CD14-positive monocyte (primary cell): Measurements from ENCODE around the gene C12orf56. TPM values are rescaled to one million over a fixed set of nuclear protein-coding genes. Genes with fewer than 3 reads are reported as not detected.

ENCODE experiments used
- DNase-seq, 3 donors: peaks; one replicate each; pipeline ENCODE4 v3.0.0-alpha.2; 2011 to 2022
- H2AFZ ChIP-seq: 2 replicates; pipeline ENCODE4 v1.6.0; 2012; ENCODE audit warnings: mild to moderate bottlenecking, low read depth, low read length, inconsistent platforms; ENCODE audit not compliant: insufficient read depth, poor library complexity, severe bottlenecking
- H3K27ac ChIP-seq, 2 donors: 1 replicate in 1 of 2; 2 replicates in 1 of 2; pipeline ENCODE4 v1.5.1; 2012 to 2013; ENCODE audit warnings: low read length in 2 of 2, control low read depth in 1 of 2, inconsistent platforms in 1 of 2, low read depth in 1 of 2, mild to moderate bottlenecking in 1 of 2
- H3K27me3 ChIP-seq, 2 donors: one replicate each; pipeline versions ENCODE4 v1.6.0 to v1.6.1; 2011 to 2013; ENCODE audit warnings: low read length in 2 of 2; ENCODE audit not compliant: control insufficient read depth in 2 of 2, insufficient read depth in 2 of 2
- H3K36me3 ChIP-seq, 2 donors: replicated peaks in 1 of 2; 1 replicate in 1 of 2; 2 replicates in 1 of 2; pipeline versions ENCODE4 v1.5.1 to v1.6.1; 2012 to 2013; ENCODE audit warnings: low read length in 2 of 2, control low read depth in 1 of 2, inconsistent platforms in 1 of 2, mild to moderate bottlenecking in 1 of 2; ENCODE audit not compliant: insufficient read depth in 2 of 2, control insufficient read depth in 1 of 2
- H3K4me1 ChIP-seq, 2 donors: 1 replicate in 1 of 2; 2 replicates in 1 of 2; pipeline versions ENCODE4 v1.5.1 to v1.6.1; 2012 to 2013; ENCODE audit warnings: low read length in 2 of 2, control low read depth in 1 of 2, inconsistent platforms in 1 of 2, mild to moderate bottlenecking in 1 of 2, moderate library complexity in 1 of 2; ENCODE audit not compliant: insufficient read depth in 2 of 2, control insufficient read depth in 1 of 2
- H3K4me2 ChIP-seq: replicated peaks from 2 replicates; pipeline ENCODE3; 2012; ENCODE audit warnings: low read length, moderate library complexity, mild to moderate bottlenecking; ENCODE audit not compliant: poor library complexity, severe bottlenecking; ENCODE audit errors: extremely low read depth
- H3K4me3 ChIP-seq, 3 experiments: fragments of 200-600 bp in 1 of 3; sonication (generic) in 1 of 3; replicated peaks in 1 of 3; 1 replicate in 2 of 3; 2 replicates in 1 of 3; pipeline ENCODE4 v1.5.1; 2011 to 2013; ENCODE audit warnings: low read length in 3 of 3, mild to moderate bottlenecking in 3 of 3, control low read depth in 2 of 3, low read depth in 2 of 3, inconsistent platforms in 1 of 3, moderate library complexity in 1 of 3
- H3K79me2 ChIP-seq: 2 replicates; pipeline ENCODE4 v1.6.0; 2012; ENCODE audit warnings: mild to moderate bottlenecking, control low read depth, inconsistent platforms, low read length, moderate library complexity; ENCODE audit not compliant: insufficient read depth
- H3K9ac ChIP-seq: 2 replicates; pipeline ENCODE4 v1.6.0; 2017; ENCODE audit warnings: low read length, mild to moderate bottlenecking; ENCODE audit not compliant: insufficient read depth, poor library complexity, severe bottlenecking
- H3K9me3 ChIP-seq, 2 donors: replicated peaks in 1 of 2; 1 replicate in 1 of 2; 2 replicates in 1 of 2; pipeline versions ENCODE4 v1.5.1 to v1.6.1; 2012 to 2013; ENCODE audit warnings: low read length in 2 of 2, control low read depth in 1 of 2; ENCODE audit not compliant: control insufficient read depth in 1 of 2, insufficient read depth in 1 of 2
- H4K20me1 ChIP-seq: 2 replicates; pipeline ENCODE4 v1.6.0; 2012; ENCODE audit warnings: mild to moderate bottlenecking, low read length, control low read depth, moderate library complexity; ENCODE audit not compliant: insufficient read depth
- H3K27ac Mint-ChIP-seq, 7 donors: one replicate each; pipeline ENCODE4 v1.8.0; 2020; ENCODE audit warnings: mild to moderate bottlenecking in 7 of 7, mixed read lengths in 7 of 7, moderate library complexity in 6 of 7, inconsistent platforms in 2 of 7
- H3K27me3 Mint-ChIP-seq, 3 donors: one replicate each; pipeline ENCODE4 v1.8.0; 2021 to 2022; ENCODE audit warnings: low read depth in 3 of 3, mild to moderate bottlenecking in 3 of 3, mixed read lengths in 3 of 3, moderate library complexity in 3 of 3, inconsistent platforms in 1 of 3
- H3K36me3 Mint-ChIP-seq, 2 donors: one replicate each; pipeline ENCODE4 v1.8.0; 2020; ENCODE audit warnings: mixed read lengths in 2 of 2, inconsistent platforms in 1 of 2, mild to moderate bottlenecking in 1 of 2
- H3K4me1 Mint-ChIP-seq: one replicate; pipeline ENCODE4 v1.8.0; 2020; ENCODE audit warnings: mild to moderate bottlenecking, mixed read lengths
- H3K4me3 Mint-ChIP-seq, 2 donors: one replicate each; pipeline ENCODE4 v1.8.0; 2020; ENCODE audit warnings: mild to moderate bottlenecking in 2 of 2, mixed read lengths in 2 of 2, moderate library complexity in 1 of 2
- H3K9me3 Mint-ChIP-seq, 7 donors: one replicate each; pipeline ENCODE4 v1.8.0; 2020 to 2022; ENCODE audit warnings: mixed read lengths in 7 of 7, mild to moderate bottlenecking in 6 of 7, moderate library complexity in 6 of 7, inconsistent platforms in 2 of 7
- CTCF ChIP-seq: fragments of 200-600 bp; IDR thresholded peaks from one replicate; pipeline ENCODE4 v1.8.0; 2022; ENCODE audit warnings: antibody characterized with exemption, mild to moderate bottlenecking
- WGBS: methylation state at CpG from one replicate; pipeline ENCODE4 v1.1.5; 2013; ENCODE audit warnings: missing lambda C conversion rate; ENCODE audit not compliant: insufficient coverage; 5-methylcytosine and 5-hydroxymethylcytosine counted together
- intact Hi-C, 2 donors: fragments of 100-400 bp; cut with micrococcal nuclease; formaldehyde crosslinking; loops; one replicate each; pipeline versions ENCODE4 v1.15.0 to v1.15.1; 2023
- polyA plus RNA-seq, 3 donors: library from polyadenylated mRNA; depleted of rRNA in 1 of 3; unstranded in 2 of 3; stranded (reverse) in 1 of 3; fragments of 300-500 nt in 2 of 3; fragments of >200 nt in 1 of 3; fragmentation: Illumina TruSeq in 2 of 3; gene quantifications; 1 replicate in 2 of 3; 2 replicates in 1 of 3; pipeline ENCODE4 v1.2.3, GENCODE V29; 2012 to 2021

C12orf56 gene
- polyA plus RNA-seq, 3 donors, result not detected

- no peak for DNase-seq
- H3K9me3 Mint-ChIP-seq, result no peaks in the 10 kb centered on the region
- intact Hi-C loops, result loop anchor here in 1 of 2 donors (10.0 kb wide), 1 partner anchor 139 kb away; no protein-coding TSS in a partner anchor
- Histone ChIP-seq H3K4me3 (no peak overlapping the region), H3K36me3 (no peaks in the 10 kb centered on the region), H3K27me3 (no peaks in the 10 kb centered on the region), H3K79me2 (no peaks in the 10 kb centered on the region), H3K9me3 (no peaks in the 10 kb centered on the region), H2AFZ (no peak overlapping the region), H3K4me1 (no peaks in the 10 kb centered on the region), H3K4me2 (no peak overlapping the region), H4K20me1 (no peaks in the 10 kb centered on the region), H3K9ac (no peak overlapping the region), H3K27ac (no peak overlapping the region)
- TF ChIP-seq CTCF, result no peak
- peaks cover 0 to 4% (median 3%) of the 10 kb centered on the region in 3 donors for H3K27me3 Mint-ChIP-seq
- 97% methylated on average over 3 of the region's 4 CpGs for WGBS
- H3K4me1 Mint-ChIP-seq, result no peaks in the 10 kb centered on the region
- H3K27ac Mint-ChIP-seq, result peak overlapping the region in 1 of 7 donors; percentile 68
- no peaks in the 10 kb centered on the region for H3K36me3 Mint-ChIP-seq
- no peak overlapping the region for H3K4me3 Mint-ChIP-seq
These were observed 146.7 kb downstream of the C12orf56 start for GRCh38 chr12:64243809-64244208.

GRCh38 chr12:64240781-64241180 is 149.8 kb downstream of the C12orf56 start:
- Histone ChIP-seq H4K20me1 (no peaks in the 10 kb centered on the region), H3K9ac (no peak overlapping the region), H3K9me3 (no peaks in the 10 kb centered on the region), H3K27ac (no peak overlapping the region), H3K79me2 (no peaks in the 10 kb centered on the region), H3K4me2 (no peak overlapping the region), H3K4me1 (peaks cover 4% of the 10 kb centered on the region in 2 donors), H3K27me3 (no peaks in the 10 kb centered on the region), H3K4me3 (no peak overlapping the region), H3K36me3 (no peaks in the 10 kb centered on the region), H2AFZ (no peak overlapping the region)
- H3K27me3 Mint-ChIP-seq, result peaks cover 0 to 3% (median 3%) of the 10 kb centered on the region in 3 donors
- no peak for DNase-seq
- no peak overlapping the region for H3K4me3 Mint-ChIP-seq
- no peaks in the 10 kb centered on the region for H3K36me3 Mint-ChIP-seq
- peaks cover 9% of the 10 kb centered on the region for H3K4me1 Mint-ChIP-seq
- no peak for TF ChIP-seq CTCF
- H3K9me3 Mint-ChIP-seq, result no peaks in the 10 kb centered on the region
- H3K27ac Mint-ChIP-seq, result no peak overlapping the region
- no CpG with 5 or more reads among the region's 3 CpGs for WGBS
- intact Hi-C loops, result loop anchor here in 1 of 2 donors (10.0 kb wide), 1 partner anchor 136 kb away; no protein-coding TSS in a partner anchor
